WERI-Rb-1 (cell line): Measurements from ENCODE around the gene SEC22A.

Experiments
- DNase-seq: peaks from one replicate; pipeline ENCODE4 v3.0.0-alpha.2; 2020
- H3K27ac ChIP-seq: fragments of 250-450 bp; sonication (Bioruptor Pico); 2 replicates; pipeline ENCODE4 v1.5.1; 2020; ENCODE audit warnings: mild to moderate bottlenecking, moderate library complexity
- H3K27me3 ChIP-seq: fragments of 250-450 bp; sonication (Bioruptor Pico); 2 replicates; pipeline ENCODE4 v1.5.1; 2021; ENCODE audit warnings: mild to moderate bottlenecking, low read depth, moderate library complexity; ENCODE audit not compliant: insufficient read depth, severe bottlenecking
- H3K36me3 ChIP-seq: fragments of 250-450 bp; sonication (Bioruptor Pico); 2 replicates; pipeline ENCODE4 v1.5.1; 2020; ENCODE audit warnings: mild to moderate bottlenecking, moderate library complexity
- H3K4me3 ChIP-seq: 2 replicates; pipeline ENCODE4 v1.5.1; 2011; ENCODE audit warnings: low read depth, mild to moderate bottlenecking, control low read depth, low read length
- H3K9me3 ChIP-seq: fragments of 250-450 bp; sonication (Bioruptor Pico); 2 replicates; pipeline ENCODE4 v1.5.1; 2021; ENCODE audit warnings: mild to moderate bottlenecking, moderate library complexity; ENCODE audit not compliant: severe bottlenecking
- TF ChIP-seq, protein P1 (sequence below): IDR thresholded peaks from 2 replicates; pipeline ENCODE4 v1.5.1; 2011; ENCODE audit warnings: low read depth, mild to moderate bottlenecking, control low read depth, inconsistent platforms, low read length

SEC22A gene

GRCh38 chr3:123287051-123287961 is 85.6 kb downstream of the SEC22A start:
- Histone ChIP-seq H3K27me3 (no peaks in the 10 kb centered on the region), H3K9me3 (no peaks in the 10 kb centered on the region), H3K36me3 (no peaks in the 10 kb centered on the region), H3K4me3 (no peak overlapping the region), H3K27ac (no peak overlapping the region)
- no peak for DNase-seq
- TF ChIP-seq, protein P1, sequence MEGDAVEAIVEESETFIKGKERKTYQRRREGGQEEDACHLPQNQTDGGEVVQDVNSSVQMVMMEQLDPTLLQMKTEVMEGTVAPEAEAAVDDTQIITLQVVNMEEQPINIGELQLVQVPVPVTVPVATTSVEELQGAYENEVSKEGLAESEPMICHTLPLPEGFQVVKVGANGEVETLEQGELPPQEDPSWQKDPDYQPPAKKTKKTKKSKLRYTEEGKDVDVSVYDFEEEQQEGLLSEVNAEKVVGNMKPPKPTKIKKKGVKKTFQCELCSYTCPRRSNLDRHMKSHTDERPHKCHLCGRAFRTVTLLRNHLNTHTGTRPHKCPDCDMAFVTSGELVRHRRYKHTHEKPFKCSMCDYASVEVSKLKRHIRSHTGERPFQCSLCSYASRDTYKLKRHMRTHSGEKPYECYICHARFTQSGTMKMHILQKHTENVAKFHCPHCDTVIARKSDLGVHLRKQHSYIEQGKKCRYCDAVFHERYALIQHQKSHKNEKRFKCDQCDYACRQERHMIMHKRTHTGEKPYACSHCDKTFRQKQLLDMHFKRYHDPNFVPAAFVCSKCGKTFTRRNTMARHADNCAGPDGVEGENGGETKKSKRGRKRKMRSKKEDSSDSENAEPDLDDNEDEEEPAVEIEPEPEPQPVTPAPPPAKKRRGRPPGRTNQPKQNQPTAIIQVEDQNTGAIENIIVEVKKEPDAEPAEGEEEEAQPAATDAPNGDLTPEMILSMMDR = no peak

DNA sequence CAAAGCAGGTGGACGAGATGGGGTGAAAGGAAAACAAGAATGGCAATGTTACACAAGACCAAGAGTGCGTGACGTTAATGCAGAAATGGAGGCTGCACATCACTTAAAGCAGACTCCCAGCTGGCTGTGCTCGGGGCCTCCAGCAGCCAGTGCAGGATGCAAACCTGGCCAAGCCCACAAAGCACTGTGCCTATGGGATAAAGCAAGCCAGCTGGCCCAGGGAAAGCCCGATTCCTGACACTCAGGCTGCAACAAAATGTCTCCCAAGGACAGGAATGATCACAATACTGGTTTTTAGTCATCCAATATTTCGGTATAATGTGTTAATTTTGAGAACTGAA is 86.2 kb downstream of the SEC22A start:
- Histone ChIP-seq H3K27ac (no peak overlapping the region), H3K9me3 (no peaks in the 10 kb centered on the region), H3K36me3 (no peaks in the 10 kb centered on the region), H3K4me3 (no peak overlapping the region), H3K27me3 (no peaks in the 10 kb centered on the region)
- TF ChIP-seq, protein P1 = no peak
- DNase-seq = no peak

GRCh38 chr3:123289391-123290106 is 87.8 kb downstream of the SEC22A start:
- Histone ChIP-seq H3K4me3 (no peak overlapping the region), H3K27me3 (no peaks in the 10 kb centered on the region), H3K27ac (no peak overlapping the region), H3K36me3 (no peaks in the 10 kb centered on the region), H3K9me3 (no peaks in the 10 kb centered on the region)
- no peak for DNase-seq
- TF ChIP-seq, protein P1 = no peak

- H3K36me3 ChIP-seq = no peaks in the 10 kb centered on the region
- H3K27me3 ChIP-seq = no peaks in the 10 kb centered on the region
- no peak for DNase-seq
- H3K4me3 ChIP-seq = no peak overlapping the region
- no peaks in the 10 kb centered on the region for H3K9me3 ChIP-seq
- H3K27ac ChIP-seq = no peak overlapping the region
- TF ChIP-seq, protein P1 = no peak
Measured at GRCh38 chr3:123290107-123290930, 88.6 kb downstream of the SEC22A start.

GRCh38 chr3:123290962-123291361 is 89.2 kb downstream of the SEC22A start:
- no peaks in the 10 kb centered on the region for H3K9me3 ChIP-seq
- H3K36me3 ChIP-seq = no peaks in the 10 kb centered on the region
- H3K27ac ChIP-seq = no peak overlapping the region
- no peak for DNase-seq
- TF ChIP-seq, protein P1 = no peak
- no peak overlapping the region for H3K4me3 ChIP-seq
- H3K27me3 ChIP-seq = no peaks in the 10 kb centered on the region
